Nephron (organoid): ENCODE measurements around the gene SLC8A3.

Source experiments
- H3K27ac Mint-ChIP-seq, 3 experiments: 2 replicates each; pipeline ENCODE4 v1.8.0; 2020; ENCODE audit warnings: mixed read lengths in 3 of 3, mild to moderate bottlenecking in 2 of 3, moderate library complexity in 1 of 3
- H3K27me3 Mint-ChIP-seq: 2 replicates; pipeline ENCODE4 v1.8.0; 2021; ENCODE audit warnings: low read depth, mild to moderate bottlenecking, moderate library complexity, mixed read lengths
- H3K36me3 Mint-ChIP-seq: 2 replicates; pipeline ENCODE4 v1.8.0; 2020; ENCODE audit warnings: low read depth, mixed read lengths
- H3K4me1 Mint-ChIP-seq: 2 replicates; pipeline ENCODE4 v1.8.0; 2020; ENCODE audit warnings: mixed read lengths
- H3K4me3 Mint-ChIP-seq, 3 experiments: 2 replicates each; pipeline ENCODE4 v1.8.0; 2020; ENCODE audit warnings: mild to moderate bottlenecking in 3 of 3, mixed read lengths in 3 of 3, moderate library complexity in 2 of 3
- H3K9me3 Mint-ChIP-seq: 2 replicates; pipeline ENCODE4 v1.8.0; 2020; ENCODE audit warnings: mixed read lengths
- CTCF ChIP-seq, 3 experiments: fragments of 200-600 bp; sonication (generic); IDR thresholded peaks; one replicate each; pipeline ENCODE4 v1.5.0; 2021; ENCODE audit warnings: antibody characterized with exemption in 3 of 3; ENCODE audit not compliant: unreplicated experiment in 3 of 3

SLC8A3 gene

GRCh38 chr14:70121521-70121920, 67.2 kb downstream of the SLC8A3 start:
- Mint-ChIP-seq H3K27me3 (peaks cover 19% of the 10 kb centered on the region), H3K36me3 (no peaks in the 10 kb centered on the region), H3K4me1 (peaks cover 4% of the 10 kb centered on the region), H3K4me3 (no peak overlapping the region), H3K27ac (no peak overlapping the region), H3K9me3 (no peaks in the 10 kb centered on the region)
- TF ChIP-seq CTCF (IDR thresholded peaks at IDR 0.05; ENCODE audit: unreplicated experiment in 3 of 3), result no peak

- peaks cover 17% of the 10 kb centered on the region for H3K27me3 Mint-ChIP-seq
- H3K9me3 Mint-ChIP-seq, result no peaks in the 10 kb centered on the region
- no peak overlapping the region for H3K27ac Mint-ChIP-seq
These were observed 70.7 kb downstream of the SLC8A3 start for GRCh38 chr14:70118064-70118463.

GRCh38 chr14:70116278-70116677, 72.5 kb downstream of the SLC8A3 start:
- no peak overlapping the region for H3K27ac Mint-ChIP-seq
- TF ChIP-seq CTCF (IDR thresholded peaks at IDR 0.05; ENCODE audit: unreplicated experiment in 3 of 3), result no peak
- H3K4me3 Mint-ChIP-seq, result no peak overlapping the region
- H3K9me3 Mint-ChIP-seq, result no peaks in the 10 kb centered on the region
- H3K36me3 Mint-ChIP-seq, result no peaks in the 10 kb centered on the region
- H3K4me1 Mint-ChIP-seq, result peaks cover 4% of the 10 kb centered on the region
- peaks cover 14% of the 10 kb centered on the region for H3K27me3 Mint-ChIP-seq

More at GRCh38 chr14:70118064-70118463, 70.7 kb downstream of the SLC8A3 start:
- H3K4me3 Mint-ChIP-seq, result no peak overlapping the region
- H3K36me3 Mint-ChIP-seq, result no peaks in the 10 kb centered on the region
- peaks cover 4% of the 10 kb centered on the region for H3K4me1 Mint-ChIP-seq
- TF ChIP-seq CTCF (IDR thresholded peaks at IDR 0.05; ENCODE audit: unreplicated experiment in 3 of 3), result no peak

- TF ChIP-seq CTCF (IDR thresholded peaks at IDR 0.05; ENCODE audit: unreplicated experiment in 3 of 3), result no peak
- Mint-ChIP-seq H3K36me3 (no peaks in the 10 kb centered on the region), H3K27me3 (peaks cover 8% of the 10 kb centered on the region), H3K27ac (no peak overlapping the region), H3K9me3 (no peaks in the 10 kb centered on the region), H3K4me3 (no peak overlapping the region), H3K4me1 (no peaks in the 10 kb centered on the region)
These were observed 74.1 kb downstream of the SLC8A3 start for GRCh38 chr14:70114621-70115156.

- peaks cover 8% of the 10 kb centered on the region for H3K27me3 Mint-ChIP-seq
- no peaks in the 10 kb centered on the region for H3K9me3 Mint-ChIP-seq
- H3K27ac Mint-ChIP-seq, result no peak overlapping the region
- TF ChIP-seq CTCF (IDR thresholded peaks at IDR 0.05; ENCODE audit: unreplicated experiment in 3 of 3), result no peak
- no peaks in the 10 kb centered on the region for H3K4me1 Mint-ChIP-seq
- no peaks in the 10 kb centered on the region for H3K36me3 Mint-ChIP-seq
- H3K4me3 Mint-ChIP-seq, result no peak overlapping the region
These were observed 75.5 kb downstream of the SLC8A3 start for GRCh38 chr14:70113211-70113610.

- Mint-ChIP-seq H3K27ac (no peak overlapping the region), H3K4me3 (no peak overlapping the region), H3K36me3 (no peaks in the 10 kb centered on the region), H3K4me1 (no peaks in the 10 kb centered on the region), H3K27me3 (peaks cover 11% of the 10 kb centered on the region), H3K9me3 (no peaks in the 10 kb centered on the region)
- TF ChIP-seq CTCF (IDR thresholded peaks at IDR 0.05; ENCODE audit: unreplicated experiment in 3 of 3), result no peak
These were observed 80.3 kb downstream of the SLC8A3 start for GRCh38 chr14:70108419-70108818.
